T-helper 2 cell treated with Interferon-gamma antibody and Interleukin-4, amounts not matched to agents 100 ng/mL and 5 ng/mL, for 36 hours (primary cell): ENCODE measurements around the gene NHS. TPM values are rescaled to one million over a fixed set of nuclear protein-coding genes. Genes with fewer than 3 reads are reported as not detected.

Experiments
- intact Hi-C: fragments of 100-400 bp; cut with micrococcal nuclease; formaldehyde crosslinking; loops from one replicate; pipeline ENCODE4 v1.15.1; 2023
- total RNA-seq: library from RNA; stranded (reverse); gene quantifications from 2 replicates; pipeline ENCODE4 v1.2.3, GENCODE V29; 2022

NHS gene
- 0.70 and 1.9 TPM in 2 replicates for total RNA-seq

DNA sequence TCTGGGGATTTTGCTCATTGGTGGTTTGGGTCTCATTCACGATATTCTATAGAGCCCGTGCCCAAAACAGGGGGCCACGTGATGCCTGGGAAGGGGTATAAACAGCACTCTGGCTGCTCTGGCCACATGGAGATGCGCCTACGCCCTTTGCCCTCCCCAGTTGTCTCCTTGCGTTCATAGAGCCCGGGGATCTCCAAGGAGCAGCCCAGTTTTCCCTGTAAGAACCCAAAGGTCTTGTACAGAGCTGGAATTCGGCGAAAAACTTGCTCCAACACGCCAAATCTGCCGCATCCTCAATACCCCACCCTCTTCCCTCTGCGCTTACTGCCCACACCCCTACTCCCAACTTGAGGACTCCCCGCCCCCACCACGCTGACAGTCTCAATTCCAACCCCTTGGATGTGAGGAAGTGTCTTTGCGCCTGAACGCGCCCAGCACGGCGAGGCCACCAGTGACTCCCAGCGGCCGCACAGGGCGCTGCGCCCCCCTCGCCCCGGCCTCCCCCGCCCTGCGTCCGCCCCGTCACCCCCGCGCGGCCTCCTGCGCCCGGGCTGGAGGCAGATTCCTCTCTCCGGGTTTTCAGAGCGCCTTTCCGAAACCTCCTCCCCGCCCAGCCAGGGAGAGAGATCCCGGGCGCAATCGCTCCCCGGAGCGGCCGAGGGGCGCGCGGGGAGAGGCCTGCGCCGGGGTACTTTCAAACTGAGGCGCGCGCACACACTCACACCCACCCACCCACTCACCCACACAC lies at the start of gene NHS:
Gene NHS, plus strand, starts transcription at position 582 of the 748 bp plus-strand sequence. CDS start 558 bp downstream, outside the sequence.
- intact Hi-C loops: no loop called here

DNA sequence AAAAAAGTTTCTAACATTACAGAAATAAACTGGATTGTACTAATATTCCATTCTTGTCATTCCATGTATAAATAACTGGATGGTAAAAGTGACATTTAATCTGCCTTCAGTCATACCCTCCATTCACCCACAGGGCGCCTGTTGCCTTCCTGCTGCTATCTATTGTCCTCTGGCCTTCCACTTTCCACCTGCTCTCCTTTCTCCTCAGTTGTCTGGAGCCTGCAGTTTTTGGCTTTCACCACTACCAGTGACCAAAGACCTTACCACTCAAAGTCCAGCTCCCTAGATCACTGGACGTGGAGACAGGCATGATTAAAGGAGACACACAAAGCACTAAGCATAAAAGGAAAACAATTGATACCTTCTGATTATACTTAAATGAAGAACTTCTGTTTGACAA lies 46.2 kb upstream of the NHS start:
- intact Hi-C loops: no loop called here

DNA sequence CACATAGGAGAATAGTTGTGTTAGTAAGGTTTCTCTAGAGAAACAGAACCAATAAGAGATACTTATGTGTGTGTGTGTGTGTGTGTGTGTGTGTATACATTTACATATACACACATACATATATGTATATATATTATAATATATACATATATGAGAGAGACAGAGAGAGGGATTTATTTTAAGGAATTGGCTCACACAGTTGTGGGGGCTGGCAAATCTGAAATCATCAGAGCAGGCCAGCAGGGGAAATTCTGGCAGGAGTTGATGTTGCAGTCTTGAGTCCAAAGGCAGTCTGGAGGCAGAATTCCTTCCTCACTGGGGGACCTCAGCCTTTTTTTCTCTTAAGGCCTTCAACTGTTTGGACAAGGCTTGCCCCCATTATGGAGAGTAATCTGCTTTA lies 38.6 kb upstream of the NHS start:
- intact Hi-C loops: no loop called here

DNA sequence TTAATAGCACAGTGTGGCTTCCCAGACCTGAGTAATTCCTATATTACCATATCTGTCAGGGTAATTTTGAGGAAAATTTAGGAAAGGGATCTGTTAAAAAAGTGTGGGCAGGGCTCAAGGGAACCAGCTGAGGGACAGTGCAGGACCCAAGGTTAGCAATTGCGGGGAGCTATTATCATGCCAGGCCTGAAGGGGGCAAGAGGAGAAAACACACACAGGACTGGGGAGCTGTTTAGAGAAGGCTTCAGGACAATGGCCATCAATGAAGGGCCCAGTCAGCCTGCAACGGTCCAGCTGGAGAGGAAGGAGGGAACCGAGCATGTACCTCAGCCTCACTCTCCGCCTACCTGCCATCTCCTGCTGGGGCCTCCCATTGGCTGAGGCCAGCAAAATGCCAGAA lies 19.0 kb upstream of the NHS start:
- intact Hi-C loops: no loop called here

DNA sequence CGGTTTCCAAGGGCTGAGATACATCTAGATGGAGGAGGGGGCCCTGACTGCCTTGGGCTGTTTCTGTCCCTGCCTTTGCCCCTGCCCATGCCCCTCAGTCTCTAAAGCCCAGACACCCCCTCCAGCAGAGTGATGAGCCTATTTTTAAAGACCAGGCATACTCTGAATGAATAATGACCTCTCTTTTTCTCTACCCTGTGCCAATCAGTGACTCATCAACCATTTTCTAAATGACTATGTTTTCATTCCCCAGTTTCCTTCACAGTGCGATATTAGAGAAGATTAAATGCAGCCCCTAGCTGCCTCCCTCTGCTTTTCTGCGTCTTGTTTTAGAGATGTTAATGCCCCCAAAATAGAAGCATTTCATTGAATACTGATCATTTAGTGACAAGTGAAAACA lies 15.5 kb upstream of the NHS start:
- intact Hi-C loops: no loop called here

DNA sequence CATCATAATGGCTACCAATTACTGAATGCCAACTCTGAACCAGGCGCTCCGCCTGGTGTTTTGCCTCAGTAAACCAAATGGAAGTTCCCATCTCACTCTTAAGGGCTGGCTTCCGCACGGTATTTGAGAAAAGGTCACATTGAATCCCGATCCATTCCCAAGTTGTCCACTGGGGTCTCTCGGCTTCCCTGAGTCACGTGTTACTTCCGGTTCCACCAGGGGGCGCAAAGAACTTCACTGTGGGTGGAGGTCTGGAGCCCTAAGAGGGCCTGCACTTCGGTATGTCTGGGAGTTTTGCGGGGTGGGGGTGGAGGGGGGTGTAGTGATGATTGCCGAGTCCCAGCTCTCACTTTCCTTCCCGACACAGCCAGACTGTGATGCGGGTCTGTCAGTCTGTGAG lies 13.4 kb upstream of the NHS start:
- intact Hi-C loops: no loop called here

DNA sequence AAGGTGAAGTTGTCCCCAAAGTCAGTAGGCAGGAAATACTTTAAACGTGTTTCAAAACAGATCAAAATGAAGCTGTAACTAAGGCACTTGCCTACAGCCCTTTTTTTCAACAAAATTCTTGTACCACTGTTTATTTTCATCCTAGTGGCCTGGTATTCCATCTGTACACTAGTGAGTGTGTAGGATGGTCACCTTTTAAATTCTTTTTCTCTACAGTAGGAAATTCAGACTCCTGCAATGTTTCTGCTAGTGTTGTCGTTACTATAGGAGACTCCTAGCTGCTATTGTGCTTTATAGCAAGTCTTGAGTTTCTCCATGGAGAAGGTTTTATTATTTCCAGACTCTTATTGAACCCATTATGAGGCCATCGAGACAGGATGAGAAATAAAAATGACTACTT lies 7.0 kb upstream of the NHS start:
- intact Hi-C loops: no loop called here

DNA sequence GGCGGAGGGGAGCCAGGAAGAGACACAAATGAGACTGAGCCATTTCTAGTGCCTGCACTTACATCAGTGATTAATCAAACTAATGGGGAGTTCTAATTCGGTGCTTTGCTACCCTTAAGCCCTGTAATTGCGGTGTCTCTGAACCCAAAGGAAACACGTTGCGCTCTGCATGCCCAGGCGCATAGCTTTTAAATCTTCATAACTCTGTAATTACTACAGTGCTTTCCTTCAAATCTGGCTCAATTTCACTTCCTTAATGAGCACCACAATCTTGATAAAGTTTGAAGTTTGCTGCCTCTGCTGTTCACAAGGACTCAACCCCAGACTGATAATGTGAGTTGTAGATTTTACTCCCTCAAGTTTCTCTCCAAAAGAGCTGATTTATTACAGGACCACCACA lies 5.7 kb upstream of the NHS start:
- intact Hi-C loops: no loop called here

DNA sequence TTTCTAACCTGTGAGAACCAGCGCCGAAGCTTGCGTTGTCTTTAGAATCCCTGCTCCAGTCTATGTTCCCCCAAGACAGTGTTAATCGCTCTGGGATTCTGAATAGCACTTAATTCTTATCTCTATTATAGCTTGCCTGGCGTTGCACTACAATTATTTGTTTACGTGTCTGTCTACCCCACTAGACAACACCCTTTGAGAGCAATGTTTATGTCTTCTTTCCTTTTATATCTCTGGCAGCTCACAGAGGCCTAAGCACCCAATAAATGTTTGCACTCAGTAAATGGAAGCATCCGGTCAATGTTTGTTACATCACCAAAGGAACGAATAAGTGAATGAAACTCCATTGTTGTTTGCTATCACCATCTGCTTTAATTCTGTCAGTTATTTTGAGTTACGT lies 4.8 kb upstream of the NHS start:
- intact Hi-C loops: no loop called here

DNA sequence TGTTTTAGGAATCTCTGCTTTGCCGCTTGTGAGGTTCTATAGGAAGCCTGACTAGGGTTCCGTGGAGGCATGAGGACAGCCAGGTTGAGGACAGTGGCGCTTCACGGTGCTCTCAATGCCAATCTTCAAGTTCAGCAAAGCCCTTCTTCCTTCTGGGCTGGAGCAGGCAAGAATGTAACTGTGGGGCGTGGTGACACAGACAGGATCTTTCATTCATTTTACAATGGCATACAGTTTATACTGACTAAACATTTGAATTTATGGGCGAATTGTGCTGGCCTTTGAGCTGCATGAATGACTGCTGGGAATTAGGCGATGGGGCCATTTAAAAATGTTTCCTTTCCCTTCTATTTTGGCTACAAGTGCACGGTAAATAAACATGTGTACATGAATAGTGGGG lies 2.9 kb upstream of the NHS start:
- intact Hi-C loops: no loop called here

DNA sequence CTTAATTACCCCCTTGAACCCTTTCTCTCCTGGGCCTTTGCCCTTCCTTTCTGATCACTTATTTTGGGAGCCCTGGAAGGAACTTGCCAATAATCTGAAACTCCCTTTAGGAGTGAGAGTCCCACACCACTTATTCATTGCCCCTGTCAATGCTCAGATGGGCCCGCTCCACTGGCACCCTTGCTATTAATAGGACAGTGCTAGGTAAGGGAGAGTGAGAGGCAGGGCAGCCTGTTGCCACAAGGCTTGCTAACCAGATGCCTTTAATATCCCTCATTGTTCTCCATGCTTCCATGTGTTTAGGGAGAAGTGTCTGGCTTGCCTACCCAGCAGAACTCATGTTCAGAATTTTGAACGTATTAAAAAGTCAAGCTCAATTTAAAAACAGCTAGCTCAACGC lies 1.7 kb upstream of the NHS start:
- intact Hi-C loops: no loop called here

DNA sequence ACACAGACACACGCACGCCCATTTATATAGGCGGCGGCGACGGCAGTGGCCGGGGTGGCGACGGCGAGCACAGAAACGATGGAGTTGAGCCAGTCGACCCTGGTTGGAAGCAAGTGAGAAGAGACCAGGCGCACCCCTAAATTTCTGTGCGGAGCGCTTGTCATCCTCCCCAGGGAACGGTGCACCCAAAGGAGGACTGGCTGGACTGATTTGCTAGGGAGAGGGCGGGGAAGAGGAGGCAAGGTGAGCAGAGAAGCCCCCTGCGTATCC lies 302 bp downstream of the NHS start:
- intact Hi-C loops: no loop called here

DNA sequence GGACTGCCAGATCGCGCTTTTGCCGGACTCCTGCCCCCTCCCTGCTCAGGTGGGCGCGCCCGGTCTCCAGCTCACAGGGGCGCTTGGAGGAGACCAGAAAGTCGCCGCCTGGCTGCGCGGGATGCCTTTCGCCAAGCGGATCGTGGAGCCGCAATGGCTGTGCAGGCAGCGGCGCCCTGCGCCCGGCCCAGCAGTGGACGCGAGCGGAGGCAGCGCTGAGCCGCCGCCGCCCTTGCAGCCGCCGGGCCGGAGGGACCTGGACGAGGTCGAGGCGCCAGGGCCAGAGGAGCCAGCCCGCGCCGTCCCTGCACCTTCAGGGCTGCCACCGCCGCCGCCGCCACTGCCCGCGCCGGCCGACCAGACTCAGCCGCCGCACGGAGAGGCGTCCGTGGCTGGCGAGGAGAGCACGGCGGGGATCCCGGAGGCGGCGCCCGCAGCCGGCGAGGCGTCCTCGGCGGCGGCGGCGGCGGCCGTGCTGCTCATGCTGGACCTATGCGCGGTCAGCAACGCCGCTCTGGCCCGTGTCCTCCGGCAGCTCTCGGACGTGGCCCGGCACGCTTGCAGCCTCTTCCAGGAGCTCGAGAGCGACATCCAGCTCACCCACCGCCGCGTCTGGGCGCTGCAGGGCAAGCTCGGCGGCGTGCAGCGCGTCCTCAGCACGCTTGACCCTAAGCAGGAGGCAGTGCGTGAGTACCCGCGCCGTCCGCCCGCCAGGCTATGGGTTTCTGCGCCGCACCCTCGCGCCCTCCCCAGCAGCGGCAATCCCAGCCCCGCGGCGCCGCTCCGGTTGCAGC lies 834 bp downstream of the NHS start:
- intact Hi-C loops: no loop called here

DNA sequence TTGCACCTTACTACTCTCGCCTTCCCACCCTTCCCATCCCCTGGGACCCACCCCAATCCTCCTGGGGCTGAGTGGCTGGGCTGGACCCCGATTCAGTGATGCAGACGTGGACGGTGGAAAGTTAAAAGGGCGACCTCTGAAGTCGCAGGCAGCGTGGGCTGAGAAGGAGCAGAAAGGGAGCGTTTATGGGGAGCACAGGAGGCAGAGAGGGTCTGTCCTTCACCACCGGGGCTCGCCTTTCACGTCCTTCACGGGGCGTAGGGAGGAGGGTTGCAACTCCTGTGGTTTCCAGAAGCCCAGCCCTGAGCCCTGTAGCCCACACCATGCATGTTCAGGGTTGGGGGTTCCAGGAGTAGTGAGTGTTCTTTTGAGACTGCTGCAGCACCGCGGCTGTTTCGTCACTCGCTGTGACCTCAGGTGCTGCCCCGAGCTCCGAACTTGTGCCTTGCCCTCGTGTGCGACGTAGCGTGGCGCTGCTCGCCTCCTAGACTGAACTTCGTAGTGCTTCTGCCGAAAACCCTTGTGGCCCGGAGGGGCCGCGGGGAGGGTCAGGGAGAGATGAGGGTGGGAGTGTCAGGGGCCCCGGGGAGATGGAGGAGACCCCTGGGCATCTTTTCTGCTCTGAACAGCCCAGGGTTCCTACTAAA lies 1.6 kb downstream of the NHS start:
- intact Hi-C loops: no loop called here

DNA sequence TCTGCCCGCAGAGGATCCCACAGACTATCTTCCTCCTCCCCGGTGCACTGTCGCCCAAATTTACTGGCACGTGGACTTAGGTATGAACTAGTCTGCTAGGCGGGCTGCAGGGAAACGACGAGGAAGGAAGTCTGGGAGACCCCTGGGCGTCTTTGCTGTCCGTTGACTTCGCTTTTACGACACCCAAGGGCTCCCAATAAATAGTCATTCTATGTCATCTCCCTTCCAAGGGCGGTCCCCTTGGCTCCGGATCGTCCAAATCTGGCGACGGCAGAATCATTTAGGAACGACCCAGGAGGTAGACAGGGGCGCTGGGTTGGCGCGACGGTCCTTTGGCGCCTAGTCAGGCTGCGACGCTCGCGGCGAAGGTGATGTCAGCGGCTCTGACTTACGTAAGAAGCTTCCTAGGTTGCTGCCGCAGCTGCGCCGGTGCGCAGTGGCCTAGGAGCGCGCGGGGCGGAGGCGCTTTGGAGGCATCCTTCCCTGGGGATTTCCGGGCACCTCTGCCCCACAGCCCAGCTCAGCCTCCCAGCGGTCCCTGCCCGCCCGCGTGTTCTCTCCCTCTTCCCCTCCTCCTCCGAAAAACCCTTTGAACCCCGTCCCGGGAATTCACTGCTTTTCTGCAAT lies 2.2 kb downstream of the NHS start:
- intact Hi-C loops: no loop called here

DNA sequence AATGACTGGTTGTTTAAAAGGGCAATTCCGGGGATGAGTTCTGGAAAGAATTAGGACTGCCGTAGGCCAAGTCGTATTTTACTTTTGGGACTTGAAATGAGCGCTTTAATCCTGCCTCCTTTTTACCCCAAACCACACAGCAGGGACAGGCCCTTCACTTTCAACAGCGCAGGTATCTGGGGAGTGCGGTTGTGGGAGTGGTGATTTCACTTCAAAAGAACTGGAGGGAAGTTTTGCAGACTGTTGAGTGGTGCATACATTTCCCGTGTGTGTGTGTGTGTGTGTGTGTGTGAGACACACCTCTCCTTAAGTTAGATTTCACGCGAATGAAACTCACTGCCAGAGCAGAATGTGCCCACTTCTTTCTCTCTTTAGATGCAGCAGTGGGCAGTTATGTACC lies 2.8 kb downstream of the NHS start:
- intact Hi-C loops: no loop called here

DNA sequence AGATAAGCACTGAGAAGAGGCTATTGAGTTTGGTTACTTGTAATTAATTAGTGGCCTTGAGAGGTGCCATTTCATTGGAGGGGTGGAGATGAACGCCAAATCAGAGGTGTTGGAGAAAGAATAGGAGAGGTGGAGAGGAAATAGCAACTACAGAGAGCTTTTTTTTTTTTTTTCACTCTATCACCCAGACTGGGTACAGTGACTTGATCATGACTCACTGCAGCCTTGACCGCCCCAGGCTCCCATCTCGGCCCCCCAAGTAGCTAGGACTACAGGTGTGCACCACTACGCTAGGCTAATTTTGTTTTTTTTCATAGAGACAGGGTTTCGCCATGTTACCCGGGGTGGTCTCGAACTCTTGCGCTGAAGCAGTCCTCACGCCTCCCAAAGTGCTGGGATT lies 5.2 kb downstream of the NHS start:
- intact Hi-C loops: no loop called here

DNA sequence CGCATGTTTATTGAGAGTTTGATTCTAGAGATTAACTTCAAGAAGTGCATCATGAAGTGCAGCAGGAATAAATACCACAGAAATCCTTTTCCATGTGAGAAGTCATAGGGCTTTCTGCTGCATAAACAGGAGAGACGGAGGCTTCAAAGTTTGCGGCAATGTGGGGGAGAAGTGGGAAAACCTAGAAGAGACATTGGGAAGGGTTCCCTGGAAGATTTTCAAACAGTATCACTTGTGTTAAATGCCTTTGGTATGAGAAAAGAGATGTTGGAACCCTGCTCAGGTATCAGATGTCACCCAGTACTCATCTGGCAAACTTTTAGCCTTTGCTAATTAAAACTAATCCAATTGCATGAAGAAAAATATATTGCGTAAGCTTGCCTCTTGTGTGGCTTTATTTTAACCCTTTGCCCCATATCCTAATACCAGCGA lies 15.4 kb downstream of the NHS start:
- intact Hi-C loops: no loop called here

DNA sequence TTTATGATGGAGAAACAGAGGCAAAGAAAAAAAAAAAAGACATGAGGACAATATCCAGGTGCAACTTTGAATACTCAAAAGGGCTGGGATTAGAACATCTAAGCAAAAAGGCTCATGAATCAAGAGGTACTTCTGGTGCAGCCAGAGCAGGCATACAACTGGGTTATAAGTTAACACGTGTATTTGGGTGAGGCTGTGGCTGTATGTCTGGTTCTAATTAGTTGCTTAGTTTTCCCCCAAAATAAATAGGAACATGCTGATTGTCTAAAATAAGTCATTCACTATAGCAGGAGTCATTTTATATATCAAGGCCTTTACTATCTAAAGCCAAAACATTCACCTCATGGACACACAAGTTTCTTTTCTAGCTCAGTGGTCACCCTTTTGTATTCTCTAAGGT lies 20.2 kb downstream of the NHS start:
- intact Hi-C loops: no loop called here

DNA sequence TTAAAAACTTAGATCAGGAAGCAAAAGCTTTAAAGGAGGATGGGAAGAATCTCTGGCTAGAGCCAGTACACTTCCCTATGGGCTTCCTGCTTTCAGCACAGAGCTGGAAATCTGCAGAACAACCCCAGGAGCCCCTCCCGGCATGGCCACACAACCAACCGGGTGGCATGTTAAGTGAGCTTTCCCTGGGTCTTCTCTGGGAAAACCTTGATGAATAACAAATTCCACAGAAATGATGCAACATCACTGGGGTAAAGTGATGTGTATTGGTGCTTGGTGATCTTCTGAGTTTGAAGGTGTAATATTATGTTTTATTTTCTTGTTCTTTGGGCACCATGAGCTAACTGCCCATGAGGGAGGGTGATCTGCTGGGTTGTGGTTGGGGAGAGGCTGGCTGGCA lies 22.1 kb downstream of the NHS start:
- intact Hi-C loops: no loop called here

DNA sequence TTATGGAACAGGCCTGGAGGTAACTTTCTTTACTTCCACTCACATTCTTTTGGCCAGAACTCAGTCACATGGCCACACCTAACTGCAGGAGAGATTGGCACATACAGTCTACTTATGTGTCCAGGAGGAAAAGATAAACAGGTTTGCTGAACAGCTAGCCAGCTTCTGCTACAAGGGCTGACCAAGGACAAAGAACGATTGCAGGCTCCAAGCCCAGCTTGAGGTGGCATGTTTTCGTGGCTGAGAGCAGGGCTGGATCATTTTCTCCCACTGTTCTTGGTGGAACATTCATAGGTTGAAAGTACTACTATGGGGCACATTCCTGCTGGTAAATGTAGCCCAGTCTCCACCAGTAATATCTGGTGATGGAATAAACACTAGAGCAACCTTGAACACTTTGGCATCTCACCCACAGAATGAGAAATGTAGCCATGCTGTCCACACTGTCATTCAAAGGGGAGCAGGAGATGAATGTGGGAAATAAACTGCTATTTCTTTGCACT lies 28.2 kb downstream of the NHS start:
- intact Hi-C loops: no loop called here

DNA sequence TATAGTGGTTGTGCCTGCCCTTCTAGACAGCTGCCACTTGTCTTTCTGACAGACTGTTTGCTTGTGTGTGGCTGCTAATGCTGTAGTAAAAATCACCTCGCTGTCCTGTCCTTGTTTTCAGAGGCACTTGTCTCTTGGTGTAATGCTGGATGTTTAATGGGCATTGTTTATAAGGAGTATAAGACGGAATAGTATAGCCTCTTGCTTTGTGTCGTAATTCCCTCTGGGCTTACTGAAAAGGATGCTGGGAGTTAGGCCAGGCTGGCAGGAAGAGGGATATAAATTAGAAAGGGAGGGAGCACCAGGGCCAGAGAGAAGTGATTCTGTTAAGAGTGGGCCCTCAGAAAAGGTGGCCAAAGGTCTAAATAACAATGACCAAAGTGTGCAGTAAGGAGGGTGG lies 29.0 kb downstream of the NHS start:
- intact Hi-C loops: no loop called here
